ENCODE measurements around the gene DUSP1.

Gene DUSP1

DNA sequence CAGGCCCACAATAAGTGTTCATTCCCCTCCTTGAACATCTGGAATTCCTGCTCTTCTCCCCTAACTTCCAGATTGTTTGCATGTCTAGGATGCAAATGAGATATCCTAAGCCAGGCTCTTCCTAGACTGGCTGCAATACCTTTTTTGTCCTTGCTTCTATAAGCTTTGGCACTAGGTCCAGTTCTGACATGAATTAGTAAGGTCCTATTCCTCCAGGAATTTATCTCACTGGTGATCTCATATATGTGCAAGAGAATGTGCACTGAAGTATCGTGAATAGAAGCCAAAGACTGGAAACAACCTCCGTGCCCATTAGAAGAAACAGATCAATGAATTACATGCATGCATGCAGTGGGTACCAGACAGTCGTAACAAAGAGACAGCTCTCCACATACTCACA lies 25.2 kb downstream of the DUSP1 start:
- no peak for DNase-seq (ENCODE audit: extremely low read depth in 1 of 2, low read depth in 1 of 2)

DNA sequence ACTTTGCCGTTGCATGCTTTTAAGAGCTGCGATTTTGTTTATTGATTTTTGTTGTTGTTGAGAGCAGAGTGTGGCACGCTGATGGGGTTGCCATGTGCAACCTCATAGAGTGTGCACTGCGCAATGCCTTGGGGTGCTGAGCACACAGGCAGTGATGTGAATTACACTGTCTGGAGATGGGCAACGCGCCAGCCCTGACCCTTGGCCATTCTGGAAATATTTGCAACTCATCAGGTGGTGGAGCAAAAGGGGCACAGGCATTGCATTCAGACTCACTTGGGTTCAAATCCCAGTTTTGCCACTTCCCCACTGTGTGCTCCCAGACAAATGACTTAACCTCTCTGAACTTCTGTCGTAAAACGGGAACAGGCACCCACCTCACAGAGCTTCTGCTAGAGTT lies 25.6 kb downstream of the DUSP1 start:
- no peak for DNase-seq (ENCODE audit: extremely low read depth in 1 of 2, low read depth in 1 of 2)

DNA sequence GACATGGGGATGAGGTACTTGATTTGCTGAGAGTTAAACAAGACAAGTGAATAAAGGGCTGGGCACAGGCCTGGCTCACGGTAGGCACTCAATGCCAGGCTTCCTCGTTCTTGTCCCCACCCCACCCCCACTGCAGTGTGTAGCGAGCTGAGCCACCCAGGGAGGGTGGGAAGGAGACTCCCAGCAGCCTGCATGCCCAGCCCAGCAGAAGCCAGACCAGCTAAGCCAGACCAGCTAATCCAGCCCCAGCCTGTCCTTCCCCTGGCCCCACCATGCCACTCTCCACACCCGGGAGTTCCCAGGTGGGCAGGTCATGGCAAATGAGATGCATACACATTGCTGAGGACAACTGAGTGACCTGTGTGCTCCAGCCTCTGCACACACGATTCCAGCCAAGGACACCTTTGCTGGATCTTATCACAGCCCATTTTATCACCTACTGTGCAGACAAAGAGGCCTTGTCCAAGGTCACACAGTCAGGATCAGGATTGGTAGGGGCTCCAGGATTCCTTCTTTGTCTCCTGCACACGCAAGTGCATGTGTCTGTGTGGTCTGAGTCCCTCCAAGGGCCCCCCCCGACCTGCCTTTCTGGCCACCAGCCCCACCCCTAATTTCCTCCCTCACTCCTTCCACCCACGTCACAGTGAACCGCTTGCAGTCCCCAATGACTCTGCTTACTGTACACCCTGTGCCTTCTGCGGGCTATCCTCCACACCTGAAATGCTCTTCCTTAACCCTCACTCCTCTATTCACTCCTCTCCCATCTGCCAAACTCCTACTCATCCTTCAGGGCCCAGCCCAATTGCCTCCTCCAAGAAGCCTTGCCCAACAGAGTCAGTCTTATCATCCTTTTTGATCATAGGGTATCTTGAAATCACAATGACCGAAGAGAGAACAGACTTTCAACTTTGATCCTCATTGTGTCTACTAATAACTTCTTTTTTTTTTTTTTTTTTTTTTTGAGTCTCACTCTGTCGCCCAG lies 26.6 kb downstream of the DUSP1 start:
- no peak for DNase-seq (ENCODE audit: extremely low read depth in 1 of 2, low read depth in 1 of 2)

DNA sequence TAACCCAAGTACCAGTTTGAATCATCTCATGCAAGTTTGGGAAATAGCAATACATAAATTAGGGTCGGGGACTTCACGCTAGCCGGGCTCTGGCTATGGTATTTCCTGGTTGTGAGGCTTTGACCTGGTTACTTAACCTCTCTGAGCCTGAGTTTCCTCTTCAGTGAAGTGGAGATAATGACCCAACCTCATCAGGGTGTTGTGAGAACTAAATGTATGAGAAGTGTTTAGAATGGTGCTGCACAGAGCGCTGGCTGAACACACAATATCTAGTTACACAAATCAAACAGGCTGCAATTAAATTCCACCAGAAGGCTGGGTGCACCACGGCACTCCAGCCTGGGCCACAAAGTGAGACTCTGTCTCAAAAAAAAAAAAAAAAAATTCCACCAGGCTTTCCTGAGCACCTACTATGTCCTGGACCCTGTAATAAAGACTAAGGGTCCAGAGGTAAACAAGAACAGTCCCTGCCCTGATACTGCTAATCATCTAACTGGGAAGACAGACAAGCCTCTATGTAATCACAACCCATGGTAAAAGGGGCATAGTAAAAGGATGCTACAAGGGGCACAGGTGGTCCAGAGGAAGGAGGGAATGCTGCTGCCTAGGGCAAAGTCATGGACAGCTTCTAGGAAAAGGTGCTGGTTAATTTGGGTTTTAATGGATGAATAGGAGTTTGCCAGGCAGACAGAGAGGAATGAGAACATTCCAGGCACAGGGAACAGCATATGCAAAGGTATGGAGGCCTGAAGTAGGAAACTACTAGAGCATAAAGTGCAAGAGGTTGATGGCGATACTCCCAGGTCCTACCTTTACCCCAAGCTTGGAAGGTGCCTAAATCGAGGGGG lies 27.7 kb downstream of the DUSP1 start:
- DNase-seq (ENCODE audit: extremely low read depth in 1 of 2, low read depth in 1 of 2): no peak

DNA sequence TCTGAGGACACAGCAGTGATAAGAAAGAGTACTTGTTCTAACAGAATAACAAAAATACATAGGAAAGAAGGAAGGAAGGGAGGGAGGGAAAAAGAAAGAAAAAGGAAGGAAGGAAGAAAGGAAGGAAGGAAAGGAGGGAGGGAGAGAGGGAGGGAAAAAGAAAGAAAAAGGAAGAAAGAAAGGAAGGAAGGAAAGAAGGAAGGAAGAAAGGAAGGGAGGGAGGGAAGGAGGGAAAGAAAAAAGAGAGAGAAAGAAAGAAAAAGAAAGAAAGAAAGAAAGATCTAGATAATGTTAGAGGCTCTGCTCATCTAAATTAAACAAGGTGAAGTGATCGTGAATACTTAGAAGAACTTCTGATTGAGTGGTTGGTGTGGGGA lies 29.8 kb downstream of the DUSP1 start:
- no peak for DNase-seq (ENCODE audit: extremely low read depth in 1 of 2, low read depth in 1 of 2)

DNA sequence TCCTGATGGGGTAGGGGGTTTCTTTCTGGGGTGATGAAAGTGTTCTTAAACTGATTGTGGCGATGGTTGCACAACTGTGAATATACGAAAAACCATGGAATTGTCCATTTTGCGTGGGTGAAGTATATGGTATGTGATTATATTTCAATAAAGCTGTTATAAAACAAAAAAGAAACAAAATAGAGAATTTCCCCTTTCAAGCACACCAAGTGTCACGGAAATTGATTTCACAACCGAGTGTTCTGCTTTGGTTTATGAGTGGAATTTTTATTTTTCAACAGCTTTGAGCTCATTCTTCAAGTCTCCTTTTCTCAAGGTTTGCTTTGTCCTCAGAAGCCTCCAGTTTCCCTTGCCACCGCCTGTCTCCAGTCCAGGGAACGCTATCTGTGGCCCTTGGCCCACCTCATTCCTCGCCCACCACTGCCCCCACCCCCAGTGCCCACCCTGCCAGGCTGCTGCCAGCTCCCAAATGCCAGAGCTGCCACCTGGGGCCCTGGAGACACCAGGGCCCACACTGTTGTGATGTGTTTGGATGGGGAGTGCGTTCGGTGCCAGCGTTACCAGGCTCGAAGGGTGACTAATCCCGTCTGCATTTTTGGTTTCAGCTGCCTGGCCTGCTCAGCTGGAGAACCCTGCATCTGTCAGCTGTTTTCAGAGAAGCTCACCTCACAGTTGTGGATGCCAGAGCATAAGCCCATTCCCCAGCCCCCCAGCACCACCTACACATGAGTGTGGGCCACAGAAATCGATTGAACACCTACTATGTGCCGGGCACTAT lies 30.4 kb downstream of the DUSP1 start:
- no peak for DNase-seq (ENCODE audit: extremely low read depth in 1 of 2, low read depth in 1 of 2)

DNA sequence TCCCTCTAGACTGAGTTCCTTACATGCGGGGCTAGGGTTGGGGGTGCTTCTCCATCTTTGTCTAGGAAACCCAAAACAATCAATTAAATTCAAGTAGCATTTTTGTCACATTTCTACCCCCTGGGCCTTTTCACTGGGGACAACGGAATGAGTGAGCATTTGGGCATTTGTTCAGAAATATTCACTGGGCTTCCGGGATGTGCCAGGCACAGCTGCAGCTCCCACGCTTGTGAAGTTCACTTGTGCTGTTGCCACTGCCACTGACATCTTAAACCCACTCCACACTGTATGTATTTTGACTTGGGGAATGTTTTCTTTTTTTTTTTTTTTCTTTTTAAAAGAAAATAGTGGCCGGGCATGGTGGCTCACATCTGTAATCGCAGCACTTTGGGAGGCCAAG lies 31.6 kb downstream of the DUSP1 start:
- no peak for DNase-seq (ENCODE audit: extremely low read depth in 1 of 2, low read depth in 1 of 2)

DNA sequence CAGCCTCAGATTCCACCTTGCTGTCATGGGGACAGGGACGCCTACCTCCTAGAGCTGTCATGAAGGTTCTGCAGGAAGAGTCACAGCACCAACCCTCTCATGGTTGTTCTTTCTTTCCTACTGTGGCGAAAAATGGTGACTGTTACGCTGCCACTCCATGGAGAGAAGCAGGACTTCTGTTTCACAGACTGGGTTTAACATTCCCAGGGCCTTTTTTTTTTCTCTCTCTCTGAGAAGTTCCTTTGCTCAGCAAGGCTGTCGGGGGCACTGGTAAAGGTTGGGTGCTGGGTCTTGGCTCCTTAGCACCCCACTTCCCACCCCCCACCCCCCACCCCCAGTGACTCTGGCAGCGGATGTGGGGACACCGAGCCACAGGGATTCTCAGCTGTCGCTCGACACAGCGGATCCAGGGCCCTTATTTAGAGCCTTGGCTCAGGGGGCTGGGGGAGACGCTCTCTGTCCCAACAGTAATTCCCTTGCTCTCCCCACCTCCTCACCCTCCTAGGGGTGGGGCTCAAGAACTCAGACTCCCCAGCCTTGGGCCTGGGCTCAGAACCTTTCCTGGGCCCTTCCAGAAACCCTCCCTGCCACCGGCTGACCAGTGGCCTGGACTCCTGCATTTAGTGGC lies 34.4 kb downstream of the DUSP1 start:
- no peak for DNase-seq (ENCODE audit: extremely low read depth in 1 of 2, low read depth in 1 of 2)

DNA sequence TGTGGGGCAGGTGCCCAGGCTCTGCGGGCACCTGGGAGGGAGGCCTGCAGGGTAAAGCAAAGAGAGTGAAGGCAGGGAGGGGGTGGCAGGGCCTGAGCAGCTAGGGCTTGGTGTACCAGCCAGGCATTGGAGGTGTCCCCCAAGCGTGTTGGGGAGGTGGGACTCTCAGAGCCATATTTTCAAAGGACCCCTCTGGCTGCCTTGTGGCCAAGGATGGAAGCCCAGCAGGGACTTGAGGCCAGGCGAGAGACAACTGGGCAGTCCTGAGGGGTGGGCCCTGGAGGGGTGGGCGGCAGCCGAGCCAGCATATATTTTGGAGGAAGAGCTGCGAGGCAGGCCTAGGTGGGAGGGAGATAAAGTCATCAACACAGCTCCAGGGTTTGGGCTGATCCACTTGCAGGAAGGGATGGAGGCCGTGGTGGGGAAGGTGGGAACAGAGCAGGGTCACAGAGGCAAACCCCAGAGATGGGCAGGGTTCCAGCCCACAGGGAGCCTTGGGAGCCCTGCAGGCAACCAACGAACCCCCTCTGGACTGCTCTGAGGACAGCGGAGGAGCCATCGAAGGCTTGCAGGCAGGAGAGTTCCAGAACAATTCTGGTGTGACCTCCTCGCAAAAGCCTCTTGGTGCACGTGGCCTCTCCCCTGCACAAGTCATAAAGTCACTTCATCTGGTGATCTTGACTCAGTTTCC lies 35.7 kb downstream of the DUSP1 start:
- no peak for DNase-seq (ENCODE audit: extremely low read depth in 1 of 2, low read depth in 1 of 2)

DNA sequence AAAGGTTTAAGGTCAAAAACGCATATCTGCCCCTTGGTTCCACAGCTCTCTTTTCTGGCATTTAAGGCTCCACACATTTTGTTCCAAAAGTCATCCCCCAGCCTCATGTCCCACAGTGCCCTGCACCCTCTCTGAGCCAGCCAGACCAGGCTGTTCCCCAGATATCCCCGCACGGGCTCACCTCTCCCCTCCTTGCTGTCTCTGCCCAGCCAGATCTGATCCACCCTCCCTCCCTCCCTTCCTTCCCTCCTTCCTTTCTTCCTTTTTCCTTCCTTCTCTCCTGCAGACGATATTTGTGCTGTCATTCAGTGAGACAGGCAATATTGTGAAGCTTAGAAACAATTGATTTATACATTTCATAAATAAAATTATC lies 37.0 kb downstream of the DUSP1 start:
- DNase-seq (ENCODE audit: extremely low read depth in 1 of 2, low read depth in 1 of 2): no peak

DNA sequence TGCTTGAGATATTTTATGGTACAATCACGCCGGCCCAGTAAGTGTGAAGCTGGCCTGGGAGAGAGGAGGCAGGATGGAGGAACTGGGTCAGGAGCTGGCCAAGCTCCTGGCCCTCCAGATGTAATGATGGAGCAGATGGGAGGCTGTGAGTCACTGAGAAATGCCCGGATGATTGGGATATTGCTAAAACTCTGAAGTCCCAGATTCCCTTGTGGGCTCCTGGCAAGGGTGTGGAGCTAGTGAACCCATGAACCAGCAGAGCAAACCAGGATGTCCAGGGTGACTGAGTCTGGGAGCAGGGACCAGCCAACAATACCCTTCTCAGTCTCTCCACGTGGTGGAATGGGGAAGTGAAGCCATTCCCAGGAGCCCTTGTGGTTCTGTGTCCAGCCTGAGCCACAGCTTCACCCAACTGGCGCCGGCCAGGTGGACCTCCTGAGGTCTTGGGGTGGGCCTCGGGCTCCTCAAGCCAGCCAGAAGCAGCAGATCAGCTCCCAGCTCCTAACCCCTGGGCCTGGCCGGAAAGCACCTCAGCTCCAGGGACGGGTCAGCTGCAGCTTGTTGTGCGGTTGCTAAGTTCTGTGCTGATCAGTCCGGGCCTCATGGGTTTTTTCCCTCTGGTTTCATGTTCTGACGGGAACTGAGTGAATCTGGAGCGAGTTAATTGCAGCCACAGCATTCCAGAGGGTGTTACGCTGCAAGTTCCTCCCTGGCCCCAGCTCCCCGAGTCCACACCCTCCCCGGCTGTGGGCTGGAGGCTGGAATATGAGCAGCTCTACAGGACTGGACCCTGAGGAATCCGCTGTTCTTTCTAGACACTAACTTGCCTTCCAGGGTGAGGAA lies 37.6 kb downstream of the DUSP1 start:
- no peak for DNase-seq (ENCODE audit: extremely low read depth in 1 of 2, low read depth in 1 of 2)

DNA sequence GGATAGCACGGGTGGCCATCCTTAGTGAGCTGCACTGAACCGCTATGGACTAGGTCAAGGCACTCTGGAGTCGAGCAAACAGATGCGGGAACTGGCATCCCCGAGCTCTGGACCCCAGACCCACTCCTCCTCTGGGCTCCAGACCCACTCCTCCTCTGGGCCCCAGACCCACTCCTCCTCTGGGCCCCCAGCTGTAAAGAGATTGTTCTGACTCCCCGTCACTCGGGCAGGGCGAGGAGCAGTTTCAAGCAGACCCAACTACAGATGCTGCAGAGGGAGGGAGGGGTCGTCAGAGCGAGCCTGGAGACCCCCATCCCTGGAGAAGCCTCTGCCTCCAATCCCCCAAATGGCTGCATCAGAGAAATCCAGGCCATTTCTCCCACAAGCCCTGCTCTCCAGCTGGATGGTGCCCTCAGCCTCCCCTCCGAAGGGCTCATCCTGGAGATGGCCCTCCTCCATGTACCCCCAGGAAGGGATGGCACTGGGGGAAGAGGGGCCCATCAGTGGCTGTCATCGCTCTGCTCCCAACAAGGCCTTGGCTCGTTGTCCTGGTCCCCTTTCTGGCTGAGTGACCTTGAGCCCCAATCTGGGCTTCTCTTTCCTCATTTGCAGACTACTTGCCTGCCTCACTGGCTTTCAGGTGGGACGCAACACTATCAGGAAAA lies 38.7 kb downstream of the DUSP1 start:
- DNase-seq (ENCODE audit: extremely low read depth in 1 of 2, low read depth in 1 of 2): no peak

DNA sequence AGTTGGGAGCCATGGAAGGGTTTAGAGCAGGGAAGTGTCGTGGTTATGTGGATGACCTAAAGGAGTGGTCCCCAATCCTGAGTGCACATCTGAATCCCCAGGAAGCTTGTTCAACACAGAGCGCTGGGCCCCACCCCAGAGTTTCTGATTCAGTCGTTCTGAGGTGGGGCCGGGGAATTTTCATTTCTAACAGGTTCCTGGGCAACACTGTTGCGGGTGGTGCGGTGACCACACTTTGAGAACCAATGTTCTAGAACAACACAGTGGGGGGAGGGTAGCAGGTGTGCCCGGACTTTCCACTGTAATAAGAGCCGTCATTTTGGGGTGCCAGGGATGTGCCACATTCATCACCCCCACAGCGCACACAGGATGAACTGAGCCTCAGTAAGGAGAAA lies 39.3 kb downstream of the DUSP1 start:
- DNase-seq (ENCODE audit: extremely low read depth in 1 of 2, low read depth in 1 of 2): no peak

DNA sequence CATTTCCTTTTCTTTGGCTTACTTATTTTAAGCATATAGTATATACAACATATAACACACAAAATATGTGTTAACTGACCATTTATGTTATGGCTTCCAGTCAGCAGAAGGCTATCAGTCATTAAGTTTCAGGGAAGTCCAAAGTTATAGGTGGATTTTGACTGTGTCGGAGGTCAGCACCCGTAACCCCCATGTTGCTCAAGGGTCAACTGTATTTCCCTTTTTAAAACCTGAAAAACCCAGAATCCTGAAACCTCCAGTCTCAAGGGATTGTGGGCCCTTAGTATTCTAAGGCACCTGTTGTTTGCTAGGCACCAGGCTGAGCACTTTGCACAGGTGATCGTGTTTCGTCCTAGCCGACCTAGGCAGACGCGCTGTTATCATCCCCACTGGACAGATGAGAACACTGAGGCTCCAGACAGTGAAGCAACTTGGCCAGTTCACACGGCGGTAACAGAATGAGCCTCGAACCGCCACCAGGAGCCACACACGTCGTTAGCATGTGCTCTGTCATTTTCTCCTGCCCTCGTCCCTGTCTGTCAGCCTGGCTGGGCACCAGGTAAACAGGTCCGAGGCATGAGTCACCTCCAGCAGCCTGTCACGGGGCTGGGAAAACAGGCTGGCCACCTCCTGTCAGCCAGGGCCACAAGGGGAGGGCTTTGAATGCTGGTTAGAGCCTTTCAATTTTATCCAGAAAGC lies 39.9 kb downstream of the DUSP1 start:
- no peak for DNase-seq (ENCODE audit: extremely low read depth in 1 of 2, low read depth in 1 of 2)

DNA sequence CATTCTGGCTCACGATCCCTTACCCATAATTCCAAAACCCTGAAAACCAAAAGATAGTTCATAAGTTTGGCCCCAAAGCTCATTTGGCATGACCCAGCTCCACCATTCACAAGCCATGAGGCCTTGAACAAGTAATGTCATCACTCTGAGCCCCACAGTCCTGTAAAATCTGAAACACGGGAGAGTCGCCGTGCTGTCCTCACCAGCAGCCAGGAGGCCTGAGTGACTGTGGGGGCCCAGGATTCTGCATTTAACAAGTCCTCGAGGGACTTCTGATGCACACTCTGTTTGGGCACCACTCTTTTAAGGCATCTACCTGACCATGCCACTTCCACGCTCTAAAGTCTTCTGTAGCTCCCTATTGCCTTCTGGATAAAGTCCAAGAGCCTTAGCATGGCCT lies 40.8 kb downstream of the DUSP1 start:
- DNase-seq (ENCODE audit: extremely low read depth in 1 of 2, low read depth in 1 of 2): no peak

DNA sequence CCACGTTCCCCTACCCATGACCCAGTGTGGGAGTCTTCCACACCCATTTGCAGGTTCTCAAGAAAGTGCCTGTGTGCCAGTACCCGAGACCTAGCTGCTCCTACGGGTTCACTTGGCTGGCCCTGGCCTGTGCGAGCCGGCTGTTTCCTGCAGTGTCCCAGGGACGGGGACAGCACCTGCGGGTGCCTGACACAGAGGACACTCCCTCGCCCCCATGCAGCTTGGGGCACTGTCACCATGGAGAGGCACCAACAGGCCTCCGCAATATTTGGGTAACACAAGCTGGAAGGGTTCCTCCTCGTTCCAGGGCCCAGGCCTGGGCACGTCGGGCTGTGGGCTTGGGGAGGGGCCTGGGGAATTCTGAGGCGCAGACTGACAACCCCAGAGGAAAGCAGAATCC lies 41.4 kb downstream of the DUSP1 start:
- no peak for DNase-seq (ENCODE audit: extremely low read depth in 1 of 2, low read depth in 1 of 2)

DNA sequence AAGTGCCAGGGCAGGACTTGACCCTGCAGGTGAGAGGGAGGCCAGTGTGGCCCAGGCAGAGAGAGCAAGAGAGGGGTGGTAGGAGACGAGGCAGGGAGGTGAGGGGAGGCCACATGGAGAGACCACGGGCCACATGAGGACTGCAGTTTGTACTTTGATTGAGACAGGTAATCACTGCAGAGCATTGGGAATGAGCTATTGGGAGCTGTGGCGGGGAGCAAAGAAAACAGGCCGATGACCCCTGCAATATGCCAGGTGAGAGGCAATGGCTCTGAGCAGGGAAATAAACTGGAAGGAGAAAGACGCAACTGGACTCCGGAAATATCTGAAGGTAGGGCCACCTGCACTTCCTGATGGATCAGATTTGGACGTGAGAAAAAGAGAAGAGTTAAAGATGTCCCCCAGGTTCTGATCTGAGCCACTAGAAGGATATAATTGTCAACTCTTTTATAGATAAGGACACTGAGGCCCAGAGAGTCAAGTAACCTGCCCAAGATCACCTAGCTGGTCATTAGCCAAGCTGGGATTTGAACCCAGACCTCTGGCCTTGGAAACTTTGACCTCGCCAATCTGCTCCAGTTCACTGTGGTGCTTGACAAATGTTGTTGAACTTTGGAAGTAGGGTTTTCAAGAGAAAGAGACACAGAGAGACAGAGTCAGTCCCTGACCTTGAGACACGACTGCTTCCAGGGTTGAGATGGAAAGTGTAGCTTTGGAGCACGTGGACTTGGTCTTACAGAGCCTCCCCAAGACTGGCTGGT lies 42.3 kb downstream of the DUSP1 start:
- no peak for DNase-seq (ENCODE audit: extremely low read depth in 1 of 2, low read depth in 1 of 2)
